Peyer's patch (tissue), 4 donors: ENCODE results near the gene DBT.

Experiments used
- POLR2A ChIP-seq, 2 donors: fragments of 450-650 bp; IDR thresholded peaks; one replicate each; pipeline ENCODE4 v1.5.1; 2017; ENCODE audit warnings: antibody characterized with exemption in 2 of 2, mild to moderate bottlenecking in 2 of 2, moderate library complexity in 2 of 2
- TF ChIP-seq, protein P1 (sequence below), 6 experiments: fragments of 450-650 bp in 4 of 6; fragments of 200-600 bp in 2 of 6; sonication (generic) in 1 of 6; IDR thresholded peaks; one replicate each; pipeline ENCODE4 v1.5.1; 2017 to 2019; ENCODE audit warnings: antibody characterized with exemption in 6 of 6, mild to moderate bottlenecking in 3 of 6, moderate library complexity in 1 of 6

DNA sequence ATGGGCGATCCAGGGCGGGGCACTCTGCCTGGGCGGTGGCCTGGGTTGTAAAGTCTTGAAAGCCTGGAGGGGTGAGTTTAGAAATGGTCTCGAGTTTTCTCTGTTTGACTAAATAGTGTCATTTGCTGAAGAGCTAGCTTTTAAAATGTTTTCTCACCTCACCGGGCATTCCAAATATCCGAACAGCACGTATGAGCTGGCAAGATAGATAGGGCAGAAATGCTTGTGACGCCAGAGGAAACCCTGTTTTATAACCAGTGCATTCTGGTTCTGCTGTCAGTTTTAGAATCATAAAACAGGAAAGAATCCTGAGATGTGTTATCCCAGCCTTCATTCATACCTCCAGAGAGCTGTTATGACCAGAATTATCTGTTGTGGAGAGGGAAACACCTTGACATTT lies 17.1 kb upstream of the DBT start:
- TF ChIP-seq, protein P1, sequence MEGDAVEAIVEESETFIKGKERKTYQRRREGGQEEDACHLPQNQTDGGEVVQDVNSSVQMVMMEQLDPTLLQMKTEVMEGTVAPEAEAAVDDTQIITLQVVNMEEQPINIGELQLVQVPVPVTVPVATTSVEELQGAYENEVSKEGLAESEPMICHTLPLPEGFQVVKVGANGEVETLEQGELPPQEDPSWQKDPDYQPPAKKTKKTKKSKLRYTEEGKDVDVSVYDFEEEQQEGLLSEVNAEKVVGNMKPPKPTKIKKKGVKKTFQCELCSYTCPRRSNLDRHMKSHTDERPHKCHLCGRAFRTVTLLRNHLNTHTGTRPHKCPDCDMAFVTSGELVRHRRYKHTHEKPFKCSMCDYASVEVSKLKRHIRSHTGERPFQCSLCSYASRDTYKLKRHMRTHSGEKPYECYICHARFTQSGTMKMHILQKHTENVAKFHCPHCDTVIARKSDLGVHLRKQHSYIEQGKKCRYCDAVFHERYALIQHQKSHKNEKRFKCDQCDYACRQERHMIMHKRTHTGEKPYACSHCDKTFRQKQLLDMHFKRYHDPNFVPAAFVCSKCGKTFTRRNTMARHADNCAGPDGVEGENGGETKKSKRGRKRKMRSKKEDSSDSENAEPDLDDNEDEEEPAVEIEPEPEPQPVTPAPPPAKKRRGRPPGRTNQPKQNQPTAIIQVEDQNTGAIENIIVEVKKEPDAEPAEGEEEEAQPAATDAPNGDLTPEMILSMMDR (IDR thresholded peaks at IDR 0.05) = no peak
- no peak for TF ChIP-seq POLR2A (IDR thresholded peaks at IDR 0.05)
